ENCODE results near the gene GPR35.
"Not testable (repeated sequence)": the region's sequence is repeated elsewhere in the genome, so short reads cannot be mapped to it uniquely, and the experiment has no call there.

Gene GPR35

GRCh38 chr2:240662681-240663080 is 37.4 kb downstream of the GPR35 start:
- no peak for DNase-seq (ENCODE audit: low read depth)

GRCh38 chr2:240663546-240664190 is 38.4 kb downstream of the GPR35 start:
- DNase-seq (ENCODE audit: low read depth), result no peak

GRCh38 chr2:240664622-240665021 is 39.3 kb downstream of the GPR35 start:
- no peak for DNase-seq (ENCODE audit: low read depth)

- no peak for DNase-seq (ENCODE audit: low read depth)
Observed at GRCh38 chr2:240670402-240670801, 45.1 kb downstream of the GPR35 start.

- DNase-seq (ENCODE audit: low read depth), result no peak
Observed at GRCh38 chr2:240670950-240671349, 45.7 kb downstream of the GPR35 start.

- no peak for DNase-seq (ENCODE audit: low read depth)
Observed at GRCh38 chr2:240672076-240672700, 46.9 kb downstream of the GPR35 start.

- DNase-seq (ENCODE audit: low read depth), result no peak
Observed at GRCh38 chr2:240672701-240673190, 47.5 kb downstream of the GPR35 start.

- not testable (repeated sequence) for DNase-seq (ENCODE audit: low read depth)
Observed at GRCh38 chr2:240674461-240675184, 49.3 kb downstream of the GPR35 start.

GRCh38 chr2:240675345-240675744 is 50.1 kb downstream of the GPR35 start:
- DNase-seq (ENCODE audit: low read depth), result not testable (repeated sequence)

- not testable (repeated sequence) for DNase-seq (ENCODE audit: low read depth)
Observed at GRCh38 chr2:240678043-240678442, 52.8 kb downstream of the GPR35 start.

GRCh38 chr2:240678909-240679308 is 53.6 kb downstream of the GPR35 start:
- not testable (repeated sequence) for DNase-seq (ENCODE audit: low read depth)

- DNase-seq (ENCODE audit: low read depth), result not testable (repeated sequence)
Observed at GRCh38 chr2:240680185-240680584, 54.9 kb downstream of the GPR35 start.
